Activated T-cell treated with anti-CD3 and anti-CD28 coated beads, Interleukin-2, amount 50 U/mL, for 4 hours (primary cell): ENCODE data around the gene KLF11. TPM values are rescaled to one million over a fixed set of nuclear protein-coding genes. Genes with fewer than 3 reads are reported as not detected.
A peak's percentile ranks its signal among the peaks of the same experiment; 100 is the strongest.
"Not testable (repeated sequence)": the region's sequence is repeated elsewhere in the genome, so short reads cannot be mapped to it uniquely, and the experiment has no call there.

Experiments
- ATAC-seq, 2 donors: fragments of 200-7000 bp; cut with Tn5 transposase; one replicate each; pipeline ENCODE4 v1.10.0; 2021
- DNase-seq: peaks from one replicate; pipeline ENCODE4 v3.0.0-alpha.2; 2020
- H3K27me3 Mint-ChIP-seq: one replicate; pipeline ENCODE4 v1.8.0; 2021; ENCODE audit warnings: low read depth, mixed read lengths
- H3K36me3 Mint-ChIP-seq: one replicate; pipeline ENCODE4 v1.8.0; 2022; ENCODE audit warnings: mixed read lengths; ENCODE audit not compliant: insufficient read depth
- H3K4me1 Mint-ChIP-seq: one replicate; pipeline ENCODE4 v1.8.0; 2021; ENCODE audit warnings: low read depth, mixed read lengths
- H3K4me3 Mint-ChIP-seq: one replicate; pipeline ENCODE4 v1.8.0; 2021; ENCODE audit warnings: mild to moderate bottlenecking, moderate library complexity, mixed read lengths
- H3K9me3 Mint-ChIP-seq: one replicate; pipeline ENCODE4 v1.8.0; 2021; ENCODE audit warnings: mixed read lengths
- total RNA-seq, 3 donors: library from RNA; stranded (reverse); gene quantifications; one replicate each; pipeline ENCODE4 v1.2.1, GENCODE V29; 2021

Gene KLF11
- total RNA-seq, 3 donors from 2014 or later = 5.2 to 10.2 (median 5.7) TPM

- no peak for DNase-seq
Measured at GRCh38 chr2:10027660-10028330, 15.6 kb upstream of the KLF11 start.

GRCh38 chr2:10028407-10028987 is 14.9 kb upstream of the KLF11 start:
- ATAC-seq = no peak
- no peaks in the 10 kb centered on the region for H3K27me3 Mint-ChIP-seq
- H3K9me3 Mint-ChIP-seq = no peaks in the 10 kb centered on the region
- no peak for DNase-seq
- H3K4me3 Mint-ChIP-seq = no peak overlapping the region
- H3K4me1 Mint-ChIP-seq = peaks cover 29% of the 10 kb centered on the region
- no peaks in the 10 kb centered on the region for H3K36me3 Mint-ChIP-seq

More at GRCh38 chr2:10027660-10028330, 15.6 kb upstream of the KLF11 start:
- Mint-ChIP-seq H3K4me1 (peaks cover 29% of the 10 kb centered on the region), H3K27me3 (no peaks in the 10 kb centered on the region), H3K9me3 (no peaks in the 10 kb centered on the region), H3K36me3 (no peaks in the 10 kb centered on the region), H3K4me3 (no peak overlapping the region)
- no peak for ATAC-seq

GRCh38 chr2:10028988-10029874 is 14.1 kb upstream of the KLF11 start:
- Mint-ChIP-seq H3K36me3 (no peaks in the 10 kb centered on the region), H3K4me3 (peak overlapping the region; percentile 49), H3K9me3 (no peaks in the 10 kb centered on the region), H3K27me3 (no peaks in the 10 kb centered on the region), H3K4me1 (peaks cover 29% of the 10 kb centered on the region)
- DNase-seq = peak; percentile 35
- peak; percentile 86 for ATAC-seq

- Mint-ChIP-seq H3K36me3 (no peaks in the 10 kb centered on the region), H3K4me3 (peak overlapping the region; percentile 49), H3K9me3 (no peaks in the 10 kb centered on the region), H3K27me3 (no peaks in the 10 kb centered on the region), H3K4me1 (peaks cover 31% of the 10 kb centered on the region)
- ATAC-seq (no peak), DNase-seq (no peak)
Measured at GRCh38 chr2:10029875-10030223, 13.5 kb upstream of the KLF11 start.

- no peak overlapping the region for H3K4me3 Mint-ChIP-seq
- peaks cover 35% of the 10 kb centered on the region for H3K4me1 Mint-ChIP-seq
- H3K9me3 Mint-ChIP-seq = no peaks in the 10 kb centered on the region
- DNase-seq = no peak
- no peak for ATAC-seq
- H3K36me3 Mint-ChIP-seq = no peaks in the 10 kb centered on the region
- H3K27me3 Mint-ChIP-seq = no peaks in the 10 kb centered on the region
Measured at GRCh38 chr2:10030311-10030736, 13.0 kb upstream of the KLF11 start.

GRCh38 chr2:10030798-10031197 is 12.6 kb upstream of the KLF11 start:
- not testable (repeated sequence) for H3K9me3 Mint-ChIP-seq, DNase-seq, ATAC-seq, H3K4me3 Mint-ChIP-seq, H3K27me3 Mint-ChIP-seq, H3K36me3 Mint-ChIP-seq
- peaks cover 39% of the 10 kb centered on the region for H3K4me1 Mint-ChIP-seq

- Mint-ChIP-seq H3K4me3 (no peak overlapping the region), H3K4me1 (peaks cover 40% of the 10 kb centered on the region)
Measured at GRCh38 chr2:10031886-10032745, 11.2 kb upstream of the KLF11 start.

GRCh38 chr2:10032746-10033105 is 10.6 kb upstream of the KLF11 start:
- ATAC-seq (no peak), DNase-seq (no peak)
- no peaks in the 10 kb centered on the region for H3K27me3 Mint-ChIP-seq
- no peak overlapping the region for H3K4me3 Mint-ChIP-seq
- H3K9me3 Mint-ChIP-seq = no peaks in the 10 kb centered on the region
- H3K36me3 Mint-ChIP-seq = no peaks in the 10 kb centered on the region
- H3K4me1 Mint-ChIP-seq = peaks cover 40% of the 10 kb centered on the region

More at GRCh38 chr2:10031886-10032745, 11.2 kb upstream of the KLF11 start:
- DNase-seq (no peak), ATAC-seq (no peak)
- Mint-ChIP-seq H3K27me3 (no peaks in the 10 kb centered on the region), H3K36me3 (no peaks in the 10 kb centered on the region), H3K9me3 (no peaks in the 10 kb centered on the region)

- DNase-seq (no peak), ATAC-seq (no peak)
- Mint-ChIP-seq H3K4me3 (no peak overlapping the region), H3K4me1 (peaks cover 32% of the 10 kb centered on the region), H3K27me3 (no peaks in the 10 kb centered on the region), H3K36me3 (no peaks in the 10 kb centered on the region), H3K9me3 (no peaks in the 10 kb centered on the region)
Measured at GRCh38 chr2:10033251-10034006, 9.9 kb upstream of the KLF11 start.

- Mint-ChIP-seq H3K9me3 (no peaks in the 10 kb centered on the region), H3K36me3 (no peaks in the 10 kb centered on the region), H3K27me3 (no peaks in the 10 kb centered on the region), H3K4me3 (no peak overlapping the region), H3K4me1 (peaks cover 22% of the 10 kb centered on the region)
- ATAC-seq (no peak), DNase-seq (no peak)
Measured at GRCh38 chr2:10034333-10035052, 8.9 kb upstream of the KLF11 start.

- no peak overlapping the region for H3K4me3 Mint-ChIP-seq
- no peak for DNase-seq
Measured at GRCh38 chr2:10035053-10035422, 8.3 kb upstream of the KLF11 start.

GRCh38 chr2:10035633-10036032 is 7.7 kb upstream of the KLF11 start:
- H3K4me3 Mint-ChIP-seq = no peak overlapping the region
- no peak for DNase-seq

More at GRCh38 chr2:10035053-10035422, 8.3 kb upstream of the KLF11 start:
- Mint-ChIP-seq H3K9me3 (no peaks in the 10 kb centered on the region), H3K27me3 (no peaks in the 10 kb centered on the region), H3K36me3 (no peaks in the 10 kb centered on the region), H3K4me1 (peaks cover 16% of the 10 kb centered on the region)
- ATAC-seq = no peak

More at GRCh38 chr2:10035633-10036032, 7.7 kb upstream of the KLF11 start:
- H3K4me1 Mint-ChIP-seq = peaks cover 11% of the 10 kb centered on the region
- H3K36me3 Mint-ChIP-seq = no peaks in the 10 kb centered on the region
- no peaks in the 10 kb centered on the region for H3K27me3 Mint-ChIP-seq
- H3K9me3 Mint-ChIP-seq = no peaks in the 10 kb centered on the region
- no peak for ATAC-seq
